ENCODE data around the gene KCNK3.
A peak's percentile ranks its signal among the peaks of the same experiment; 100 is the strongest.

The KCNK3 gene

DNA sequence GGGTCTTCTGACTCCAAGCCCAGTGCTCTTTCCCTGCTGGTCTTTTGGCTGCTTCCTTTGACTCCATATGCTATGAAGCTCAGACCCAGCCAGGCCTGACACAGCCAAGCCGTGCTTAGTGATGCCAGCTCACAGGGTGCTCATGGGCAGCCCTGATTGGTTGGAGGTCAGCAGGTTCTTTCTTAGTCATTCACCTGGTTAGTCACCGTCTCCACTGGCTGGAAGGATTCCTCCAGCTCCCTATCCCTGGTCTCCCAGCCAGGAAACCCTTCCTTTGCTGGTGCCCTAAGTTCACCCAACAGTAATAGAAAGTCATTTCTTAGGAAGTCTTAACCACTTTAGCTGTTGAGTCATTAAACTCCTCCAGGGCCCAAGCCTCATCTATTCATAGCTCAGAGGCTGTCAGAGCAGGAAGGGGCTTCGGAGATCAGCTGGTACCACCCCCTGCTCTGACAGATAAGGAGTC lies 3.9 kb downstream of the KCNK3 start:
- no peak overlapping the region for H3K27ac Mint-ChIP-seq
- H3K9me3 Mint-ChIP-seq = no peaks in the 10 kb centered on the region
- no peaks in the 10 kb centered on the region for H3K4me1 Mint-ChIP-seq
- no peaks in the 10 kb centered on the region for H3K36me3 Mint-ChIP-seq
- peaks cover 50% of the 10 kb centered on the region for H3K27me3 Mint-ChIP-seq
- H3K4me3 Mint-ChIP-seq = no peak overlapping the region

DNA sequence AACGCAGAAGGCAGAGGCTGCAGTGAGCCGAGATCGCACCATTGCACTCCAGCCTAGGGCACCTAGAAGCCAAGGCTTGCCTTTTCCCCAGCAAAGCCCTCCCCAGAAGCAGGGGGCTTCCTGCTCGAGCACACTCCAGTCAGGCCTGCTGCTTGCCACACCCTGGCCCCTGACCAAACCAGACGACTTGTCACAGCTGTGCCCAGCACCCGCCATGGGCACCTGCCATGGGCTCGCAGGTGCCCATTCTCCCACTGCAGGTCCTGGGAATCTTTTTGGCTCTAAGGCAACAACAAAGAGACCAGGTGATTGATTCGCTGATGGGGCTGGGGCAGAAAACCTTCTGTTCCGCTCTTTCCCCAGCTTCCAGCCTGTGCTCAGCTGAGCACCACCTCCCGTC lies 4.9 kb downstream of the KCNK3 start:
- Mint-ChIP-seq H3K27ac (no peak overlapping the region), H3K4me1 (no peaks in the 10 kb centered on the region), H3K4me3 (no peak overlapping the region), H3K27me3 (peaks cover 47% of the 10 kb centered on the region), H3K9me3 (no peaks in the 10 kb centered on the region), H3K36me3 (no peaks in the 10 kb centered on the region)

DNA sequence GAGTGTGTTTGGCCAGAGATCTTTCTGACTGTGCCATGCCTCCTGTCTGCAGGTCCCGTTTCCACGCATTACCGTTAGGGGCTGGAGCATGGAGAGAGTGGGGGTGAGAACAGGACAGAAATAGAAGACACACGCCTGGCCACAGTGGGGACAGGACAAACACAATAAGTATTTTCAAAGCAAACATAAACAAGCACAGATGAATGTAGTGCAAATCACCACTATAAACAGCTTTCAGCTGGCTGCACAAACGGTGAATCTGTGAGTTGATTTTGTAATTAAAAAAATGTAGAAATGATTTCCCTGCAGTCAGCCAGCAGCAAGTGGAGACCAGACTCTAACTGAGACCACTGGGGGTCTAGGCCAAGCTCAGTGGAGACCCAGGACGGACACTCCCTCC lies 6.8 kb downstream of the KCNK3 start:
- H3K27me3 Mint-ChIP-seq = peaks cover 38% of the 10 kb centered on the region
- no peak overlapping the region for H3K4me3 Mint-ChIP-seq
- H3K36me3 Mint-ChIP-seq = no peaks in the 10 kb centered on the region
- no peaks in the 10 kb centered on the region for H3K4me1 Mint-ChIP-seq
- no peaks in the 10 kb centered on the region for H3K9me3 Mint-ChIP-seq
- H3K27ac Mint-ChIP-seq = no peak overlapping the region

DNA sequence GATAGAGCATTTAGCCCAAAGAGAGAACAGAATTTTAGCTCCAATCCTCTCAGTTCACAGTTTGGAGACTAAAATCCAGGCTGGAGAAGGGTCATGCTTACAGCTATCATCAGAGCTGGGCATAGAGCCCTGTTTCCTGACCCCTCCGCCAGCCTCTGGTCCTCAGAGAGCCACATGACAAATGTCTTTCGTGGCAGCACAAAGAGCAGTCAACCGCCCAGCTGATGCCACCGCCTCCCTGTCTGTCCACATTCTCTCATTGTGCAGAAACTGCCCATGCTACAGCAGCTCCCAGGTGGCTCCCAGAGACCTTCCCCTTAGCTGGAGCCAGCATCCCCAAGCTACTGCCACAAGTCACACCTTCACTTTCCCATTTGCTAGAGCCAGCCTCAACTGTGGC lies 7.6 kb downstream of the KCNK3 start:
- H3K27me3 Mint-ChIP-seq = peaks cover 32% of the 10 kb centered on the region
- no peaks in the 10 kb centered on the region for H3K9me3 Mint-ChIP-seq
- no peaks in the 10 kb centered on the region for H3K4me1 Mint-ChIP-seq
- H3K27ac Mint-ChIP-seq = no peak overlapping the region
- no peaks in the 10 kb centered on the region for H3K36me3 Mint-ChIP-seq
- no peak overlapping the region for H3K4me3 Mint-ChIP-seq

DNA sequence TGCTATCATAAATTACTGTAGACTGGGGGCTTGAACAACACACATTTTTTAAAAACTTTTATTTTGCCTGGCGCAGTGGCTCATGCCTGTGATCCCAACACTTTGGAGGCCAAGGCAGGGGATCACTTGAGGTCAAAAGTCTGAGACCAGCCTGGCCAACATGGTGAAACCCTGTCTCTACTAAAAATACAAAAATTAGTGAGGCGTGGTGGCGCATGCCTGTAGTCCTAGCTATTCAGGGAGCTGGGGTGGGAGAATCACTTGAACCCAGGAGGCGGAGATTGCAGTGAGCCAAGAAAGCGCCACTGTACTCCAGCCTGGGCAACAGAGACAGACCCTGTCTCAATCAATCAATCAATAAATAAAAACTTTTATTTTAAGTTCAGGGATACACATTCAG lies 9.1 kb downstream of the KCNK3 start:
- no peaks in the 10 kb centered on the region for H3K4me1 Mint-ChIP-seq
- no peaks in the 10 kb centered on the region for H3K9me3 Mint-ChIP-seq
- H3K4me3 Mint-ChIP-seq = no peak overlapping the region
- H3K27ac Mint-ChIP-seq = no peak overlapping the region
- H3K27me3 Mint-ChIP-seq = peaks cover 20% of the 10 kb centered on the region
- H3K36me3 Mint-ChIP-seq = no peaks in the 10 kb centered on the region

DNA sequence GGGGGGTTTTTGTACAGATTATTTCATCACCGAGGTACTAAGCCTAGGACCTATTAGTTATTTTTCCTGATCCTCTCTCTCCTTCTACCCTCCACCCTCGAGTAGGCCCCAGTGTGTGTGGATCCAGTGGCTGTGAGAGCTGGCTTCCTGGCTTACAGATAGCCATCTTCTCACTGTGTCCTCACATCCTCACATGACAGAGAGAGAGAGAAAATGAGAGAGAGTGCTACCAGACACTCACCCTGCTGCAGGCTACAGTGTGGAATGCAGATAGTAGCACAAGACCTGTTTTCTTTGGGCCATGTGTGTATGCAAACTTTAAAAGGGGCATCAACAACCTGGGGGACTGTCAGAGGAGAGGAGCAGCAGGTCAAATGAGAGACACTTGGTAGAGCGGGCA lies 9.5 kb downstream of the KCNK3 start:
- H3K27ac Mint-ChIP-seq = no peak overlapping the region
- no peak overlapping the region for H3K4me3 Mint-ChIP-seq
- H3K4me1 Mint-ChIP-seq = no peaks in the 10 kb centered on the region
- no peaks in the 10 kb centered on the region for H3K36me3 Mint-ChIP-seq
- no peaks in the 10 kb centered on the region for H3K9me3 Mint-ChIP-seq
- H3K27me3 Mint-ChIP-seq = peaks cover 17% of the 10 kb centered on the region

DNA sequence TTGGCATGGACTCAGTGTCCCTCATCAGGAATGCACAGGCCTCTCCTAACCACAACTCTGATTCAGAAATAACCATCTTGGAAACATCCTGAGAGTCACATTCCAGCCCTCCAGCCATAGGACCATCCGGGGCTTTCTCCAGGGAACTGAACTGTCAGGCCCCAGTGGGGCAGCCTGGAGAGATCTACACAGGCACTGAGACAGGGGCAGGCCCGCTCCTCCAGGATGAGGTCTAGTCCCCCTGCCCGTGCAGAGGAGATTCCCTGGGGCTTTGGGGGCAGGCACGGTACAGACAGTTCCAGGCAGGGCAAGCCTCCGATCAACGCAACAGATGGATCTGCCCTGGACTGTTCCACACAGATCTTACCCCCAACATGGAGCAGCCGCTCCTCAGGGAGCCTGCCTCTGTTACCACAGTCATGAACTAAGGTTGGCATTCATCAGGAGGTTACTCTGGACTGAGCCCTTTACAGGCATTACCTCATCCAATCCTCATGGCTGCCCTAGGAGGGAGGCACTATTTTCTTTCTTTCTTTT lies 12.0 kb downstream of the KCNK3 start:
- Mint-ChIP-seq H3K36me3 (no peaks in the 10 kb centered on the region), H3K27me3 (peaks cover 3% of the 10 kb centered on the region), H3K9me3 (no peaks in the 10 kb centered on the region)

DNA sequence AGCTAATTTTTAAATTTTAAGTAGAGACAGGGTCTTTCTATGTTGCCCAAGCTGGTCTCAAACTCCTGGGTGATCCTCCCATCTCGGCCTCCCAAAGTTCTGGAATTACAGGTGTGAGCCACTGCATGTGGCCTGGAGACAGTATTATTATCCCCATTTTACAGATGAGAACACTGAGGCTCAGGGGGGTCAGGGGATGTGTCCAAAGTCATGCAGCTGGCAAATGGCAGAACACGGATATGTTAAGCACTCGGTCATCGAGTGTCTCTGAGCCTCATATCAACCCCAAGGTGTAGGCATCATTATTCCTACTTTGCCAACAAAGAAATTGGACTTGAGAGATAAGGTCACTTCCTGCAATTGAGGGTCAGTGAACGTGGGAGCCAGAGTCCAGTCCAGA lies 12.6 kb downstream of the KCNK3 start:
- peaks cover 3% of the 10 kb centered on the region for H3K27me3 Mint-ChIP-seq
- no peaks in the 10 kb centered on the region for H3K4me1 Mint-ChIP-seq
- no peak overlapping the region for H3K4me3 Mint-ChIP-seq
- no peak overlapping the region for H3K27ac Mint-ChIP-seq
- H3K9me3 Mint-ChIP-seq = no peaks in the 10 kb centered on the region
- no peaks in the 10 kb centered on the region for H3K36me3 Mint-ChIP-seq

More for the DNA sequence above, 12.0 kb downstream of the KCNK3 start:
- H3K4me1 Mint-ChIP-seq = no peaks in the 10 kb centered on the region
- H3K4me3 Mint-ChIP-seq = no peak overlapping the region
- no peak overlapping the region for H3K27ac Mint-ChIP-seq

DNA sequence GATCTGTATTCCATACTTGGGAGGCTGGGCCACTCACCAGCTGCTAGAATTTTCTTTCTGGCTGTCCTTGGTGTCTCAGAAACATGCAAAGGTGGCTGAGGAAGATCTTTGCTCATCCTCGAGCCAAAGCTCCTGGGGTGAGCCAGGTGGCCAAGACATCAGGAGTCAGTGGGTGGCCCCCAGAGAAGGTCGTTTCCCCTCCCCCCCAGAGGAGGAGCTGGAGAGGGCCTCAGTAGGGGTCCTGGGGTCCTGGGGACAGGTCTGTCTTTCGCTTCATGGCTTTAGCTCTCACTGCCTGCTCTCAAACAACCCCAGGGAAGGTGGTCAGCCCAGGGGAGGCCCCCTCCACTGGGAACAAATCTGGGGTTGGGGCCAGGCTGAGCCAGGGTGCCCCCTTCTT lies 13.6 kb downstream of the KCNK3 start:
- Mint-ChIP-seq H3K9me3 (no peaks in the 10 kb centered on the region), H3K27me3 (peaks cover 1% of the 10 kb centered on the region), H3K36me3 (no peaks in the 10 kb centered on the region), H3K4me1 (no peaks in the 10 kb centered on the region), H3K27ac (no peak overlapping the region), H3K4me3 (no peak overlapping the region)

DNA sequence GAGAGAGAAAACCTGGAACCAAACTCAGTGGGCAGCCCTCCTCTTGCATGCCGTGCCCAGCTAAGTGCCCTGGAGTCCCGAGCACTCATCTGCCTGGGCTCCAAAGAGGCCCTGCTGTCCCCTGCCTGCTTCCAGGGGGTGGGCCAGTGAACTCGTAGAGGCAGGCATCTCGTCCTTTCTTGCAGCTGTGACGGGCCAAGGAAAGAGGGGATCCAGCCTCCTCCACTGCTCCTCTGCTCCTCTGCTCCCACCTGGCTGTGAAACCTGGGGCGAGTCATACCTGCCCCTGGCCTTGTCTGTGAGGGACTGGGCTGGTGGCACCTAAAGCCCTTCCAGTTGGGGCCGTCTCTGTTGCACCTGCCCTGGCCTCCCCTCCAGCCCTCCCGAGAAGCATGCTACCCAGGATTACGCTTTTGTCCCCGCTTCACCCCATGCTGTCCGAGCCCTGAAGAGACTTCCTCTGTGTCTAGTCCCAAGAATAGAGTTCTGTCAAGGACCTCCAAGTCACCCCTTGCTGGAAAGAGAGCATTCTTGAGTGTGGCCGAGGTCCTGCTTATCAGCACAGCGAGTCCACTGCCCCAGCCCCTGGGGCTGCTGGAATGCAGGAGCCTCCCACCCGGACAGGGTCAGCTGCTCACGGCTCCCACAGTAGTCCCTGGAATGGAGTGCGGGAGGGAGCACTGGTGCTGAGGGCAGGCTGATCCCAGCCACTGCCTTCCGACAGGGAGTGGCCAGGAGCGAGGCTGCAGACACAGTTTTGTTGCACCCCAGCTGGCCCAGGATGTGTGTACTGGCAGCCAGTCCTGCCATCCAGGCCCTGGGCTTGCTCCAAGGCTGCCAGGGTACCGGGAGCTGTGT lies 14.3 kb downstream of the KCNK3 start:
- Mint-ChIP-seq H3K27me3 (peaks cover 2% of the 10 kb centered on the region), H3K36me3 (no peaks in the 10 kb centered on the region), H3K4me1 (no peaks in the 10 kb centered on the region), H3K4me3 (no peak overlapping the region), H3K27ac (no peak overlapping the region), H3K9me3 (no peaks in the 10 kb centered on the region)

DNA sequence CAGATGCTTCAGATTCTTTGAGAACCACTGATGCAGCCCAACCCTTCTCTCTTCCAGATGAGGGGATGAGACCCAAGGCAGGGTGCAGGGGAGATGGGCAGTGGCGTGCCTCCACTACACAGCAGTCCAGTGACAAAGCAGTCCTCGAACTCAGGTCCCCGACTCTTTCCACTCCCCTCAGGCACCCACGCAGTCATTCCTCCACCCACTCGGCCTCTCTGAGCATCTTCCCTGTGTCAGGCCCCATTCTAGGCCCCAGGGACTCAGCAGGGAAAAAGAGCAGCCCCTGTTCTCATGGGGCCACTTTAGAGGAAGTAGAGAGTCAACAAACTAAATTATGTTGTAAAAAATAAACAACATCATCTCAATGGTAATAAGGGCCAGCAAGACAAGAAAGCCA lies 15.2 kb downstream of the KCNK3 start:
- no peaks in the 10 kb centered on the region for H3K9me3 Mint-ChIP-seq
- no peaks in the 10 kb centered on the region for H3K4me1 Mint-ChIP-seq
- H3K27ac Mint-ChIP-seq = no peak overlapping the region
- no peak overlapping the region for H3K4me3 Mint-ChIP-seq
- peaks cover 2% of the 10 kb centered on the region for H3K27me3 Mint-ChIP-seq
- no peaks in the 10 kb centered on the region for H3K36me3 Mint-ChIP-seq

DNA sequence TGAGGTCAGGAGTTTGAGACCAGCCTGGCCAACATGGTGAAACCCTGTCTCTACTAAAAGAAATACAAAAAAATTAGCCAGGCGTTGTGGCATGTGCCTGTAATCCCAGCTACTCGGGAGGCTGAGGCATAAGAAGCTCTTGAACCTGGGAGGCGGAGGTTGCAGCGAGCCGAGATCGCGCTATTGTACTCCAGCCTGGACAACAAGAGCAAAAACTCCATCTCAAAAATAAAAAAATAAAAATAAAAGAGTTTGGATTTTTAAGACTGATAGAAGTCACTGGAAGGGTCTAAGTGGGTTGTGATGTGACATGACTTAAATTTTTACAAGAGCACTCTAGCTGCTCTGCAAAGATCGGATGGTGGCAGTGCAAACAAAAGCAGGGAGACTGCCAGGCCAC lies 15.9 kb downstream of the KCNK3 start:
- no peak overlapping the region for H3K4me3 Mint-ChIP-seq
- no peak overlapping the region for H3K27ac Mint-ChIP-seq
- no peaks in the 10 kb centered on the region for H3K9me3 Mint-ChIP-seq
- no peaks in the 10 kb centered on the region for H3K4me1 Mint-ChIP-seq
- H3K36me3 Mint-ChIP-seq = no peaks in the 10 kb centered on the region
- peaks cover 2% of the 10 kb centered on the region for H3K27me3 Mint-ChIP-seq

DNA sequence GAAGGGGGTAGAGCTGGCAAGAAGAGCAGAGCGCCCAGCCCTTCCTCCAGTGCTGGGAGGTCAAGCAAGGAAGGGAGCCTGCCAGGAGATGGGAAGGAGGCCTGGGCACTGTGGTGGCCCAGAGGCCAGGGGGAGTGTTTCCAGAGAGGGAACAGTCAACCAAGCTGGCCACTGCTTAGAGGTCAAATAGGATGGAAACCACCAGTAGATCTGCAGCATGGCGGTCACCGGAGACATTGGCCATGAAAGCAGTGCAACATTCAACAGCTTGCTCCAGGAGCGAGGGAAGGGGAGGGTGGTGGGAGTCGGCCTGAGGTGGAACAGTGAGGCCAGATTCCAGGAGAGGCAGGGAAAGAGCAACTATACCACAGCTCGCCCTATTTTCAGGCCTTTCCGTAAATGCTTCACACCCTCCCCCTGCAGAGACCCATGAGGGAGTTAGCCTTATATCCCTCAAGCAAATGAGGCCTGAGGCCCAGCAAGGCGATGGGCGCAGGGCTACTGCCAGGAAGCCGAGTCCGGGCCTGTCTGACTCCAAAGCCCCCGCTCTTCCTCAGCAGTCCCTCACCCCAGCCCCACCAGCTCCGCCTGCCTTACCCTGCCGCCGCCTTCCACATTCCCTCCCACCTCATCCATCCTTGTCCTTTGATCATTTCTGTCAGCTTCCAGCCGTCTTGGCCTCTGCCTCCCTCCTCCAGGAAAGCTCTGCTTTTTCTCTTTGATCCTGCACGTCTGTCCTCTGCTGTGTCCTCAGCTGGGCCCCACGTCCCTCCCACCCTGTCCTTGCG lies 17.0 kb downstream of the KCNK3 start:
- Mint-ChIP-seq H3K27me3 (peaks cover 2% of the 10 kb centered on the region), H3K36me3 (no peaks in the 10 kb centered on the region), H3K4me3 (no peak overlapping the region), H3K27ac (no peak overlapping the region), H3K9me3 (no peaks in the 10 kb centered on the region), H3K4me1 (no peaks in the 10 kb centered on the region)

DNA sequence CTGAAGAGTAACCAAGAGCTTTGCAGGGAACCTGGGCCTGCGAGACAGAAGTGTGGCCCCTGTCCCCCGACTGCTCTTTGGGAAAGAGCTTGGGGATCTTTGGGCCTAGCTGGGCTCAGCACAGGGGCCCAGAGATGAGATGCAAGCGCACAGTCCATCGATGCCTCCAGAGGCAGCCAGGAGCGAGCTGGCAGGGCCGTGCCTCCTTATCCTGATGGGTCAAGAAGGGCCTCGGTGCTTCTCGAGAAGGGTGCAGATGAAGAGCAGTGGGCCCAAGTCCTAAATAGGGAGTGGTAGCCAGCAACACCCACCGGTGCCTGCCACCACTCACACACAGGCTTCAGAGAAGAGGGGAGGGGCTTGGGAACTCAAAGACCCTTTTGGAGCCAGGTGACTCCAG lies 17.6 kb downstream of the KCNK3 start:
- peaks cover 2% of the 10 kb centered on the region for H3K27me3 Mint-ChIP-seq
- no peak overlapping the region for H3K4me3 Mint-ChIP-seq
- peak overlapping the region; percentile 51 for H3K27ac Mint-ChIP-seq
- no peaks in the 10 kb centered on the region for H3K36me3 Mint-ChIP-seq
- H3K9me3 Mint-ChIP-seq = no peaks in the 10 kb centered on the region
- H3K4me1 Mint-ChIP-seq = no peaks in the 10 kb centered on the region

DNA sequence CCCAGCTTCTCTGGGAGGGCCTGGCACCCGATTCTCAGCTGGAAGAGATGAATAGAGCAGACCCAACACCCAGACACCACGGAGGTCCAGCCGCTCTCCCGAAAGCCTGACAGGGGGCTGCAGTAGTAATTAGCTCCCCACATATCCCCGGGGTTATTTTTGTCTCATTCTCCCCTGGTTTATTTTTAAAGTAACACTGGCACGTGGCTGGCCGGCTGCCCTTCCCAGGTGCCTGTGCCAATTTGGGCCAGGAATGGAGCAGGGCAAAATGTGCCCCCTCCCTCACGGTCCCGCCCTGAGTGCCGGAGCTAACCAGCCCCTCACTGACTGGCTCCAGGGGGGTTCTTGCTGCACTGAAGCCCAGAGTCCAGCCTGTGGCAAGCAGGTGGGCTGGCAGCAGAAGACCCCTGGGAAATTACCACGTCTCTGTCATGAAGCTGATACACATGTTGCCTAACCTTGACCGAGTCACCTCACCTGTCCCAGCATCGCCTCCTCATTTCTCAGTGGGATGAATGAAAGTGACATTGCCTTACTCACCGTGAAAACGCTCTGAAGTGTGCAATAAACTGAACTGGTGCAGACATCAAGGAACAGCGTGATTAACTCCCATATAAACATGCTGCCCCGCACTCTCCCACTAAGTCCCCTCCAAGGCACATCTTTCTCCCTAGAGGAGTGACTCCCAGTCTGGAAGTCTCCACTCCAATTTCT lies 18.4 kb downstream of the KCNK3 start:
- Mint-ChIP-seq H3K27ac (no peak overlapping the region), H3K27me3 (peaks cover 2% of the 10 kb centered on the region), H3K36me3 (no peaks in the 10 kb centered on the region), H3K9me3 (no peaks in the 10 kb centered on the region), H3K4me1 (no peaks in the 10 kb centered on the region), H3K4me3 (no peak overlapping the region)
